HepG2 (cell line): ENCODE measurements around the gene FAF2. TPM values are rescaled to one million over a fixed set of nuclear protein-coding genes. Genes with fewer than 3 reads are reported as not detected.

ENCODE experiments used
- ARHGAP35 ChIP-seq: sonication (generic); formaldehyde crosslinking; IDR thresholded peaks from 2 replicates; pipeline ENCODE4 v1.9.0; 2022; ENCODE audit warnings: mild to moderate bottlenecking, inconsistent platforms, moderate library complexity, missing genetic modification reagents, borderline replicate concordance
- ATF7-NPFF ChIP-seq: sonication (generic); formaldehyde crosslinking; IDR thresholded peaks from 2 replicates; pipeline ENCODE4 v1.8.1; 2023; ENCODE audit warnings: mild to moderate bottlenecking, low read depth, missing genetic modification reagents, moderate library complexity
- ATM ChIP-seq: fragments of 450-650 bp; IDR thresholded peaks from 2 replicates; pipeline ENCODE4 v1.7.1; 2017; ENCODE audit warnings: mild to moderate bottlenecking, borderline replicate concordance
- HES4 ChIP-seq: sonication (generic); formaldehyde crosslinking; IDR thresholded peaks from 2 replicates; pipeline ENCODE4 v1.9.0; 2021; ENCODE audit warnings: mild to moderate bottlenecking, missing genetic modification reagents, borderline replicate concordance
- IRF2 ChIP-seq: IDR thresholded peaks from 2 replicates; pipeline ENCODE4 v1.6.1; 2018; ENCODE audit warnings: missing genetic modification reagents, missing compliant biosample characterization
- KDM3A ChIP-seq: IDR thresholded peaks from 2 replicates; pipeline ENCODE4 v1.6.1; 2018; ENCODE audit warnings: low read depth, missing compliant biosample characterization
- MTA3 ChIP-seq: sonication (generic); formaldehyde crosslinking; IDR thresholded peaks from 2 replicates; pipeline ENCODE4 v1.4.0; 2020; ENCODE audit warnings: missing genetic modification reagents
- RARA ChIP-seq: IDR thresholded peaks from 2 replicates; pipeline ENCODE4 v1.6.1; 2016; ENCODE audit warnings: missing genetic modification reagents, missing compliant biosample characterization
- RBM22 ChIP-seq: fragments of 200-400 bp; formaldehyde crosslinking; optimal IDR thresholded peaks from 2 replicates; pipeline ENCODE3; 2017; ENCODE audit warnings: mild to moderate bottlenecking, low read length, moderate library complexity
- SAP130 ChIP-seq: IDR thresholded peaks from 2 replicates; pipeline ENCODE4 v1.6.1; 2016; ENCODE audit warnings: low read depth
- ZBTB7A ChIP-seq: sonication (generic); formaldehyde crosslinking; IDR thresholded peaks from 2 replicates; pipeline ENCODE4 v1.8.0; 2022; ENCODE audit warnings: mild to moderate bottlenecking, missing genetic modification reagents
- ZNF350 ChIP-seq: sonication (generic); formaldehyde crosslinking; IDR thresholded peaks from 2 replicates; pipeline ENCODE4 v1.4.0; 2020; ENCODE audit warnings: mild to moderate bottlenecking, low read depth, missing genetic modification reagents, borderline replicate concordance
- polyA plus RNA-seq, 8 experiments: library from polyadenylated mRNA; depleted of rRNA in 3 of 8; stranded (reverse) in 7 of 8; unstranded in 1 of 8; fragments of >200 nt; fragmentation: Illumina TruSeq in 4 of 8; extraction: Trizol in 4 of 8; gene quantifications; 2 replicates each; pipeline versions ENCODE4 v1.2.1 to v1.2.3, GENCODE V29; 2011 to 2016; ENCODE audit warnings: low read depth in 4 of 8, missing spikeins in 1 of 8, mixed read lengths in 1 of 8; ENCODE audit not compliant: insufficient read depth in 1 of 8
- total RNA-seq, 5 experiments: library from RNA; depleted of rRNA; stranded (reverse); fragments of >200 nt; fragmentation: Illumina TruSeq; extraction: Trizol; gene quantifications; 2 replicates each; pipeline ENCODE4 v1.2.3, GENCODE V29; 2016; ENCODE audit warnings: low read depth in 1 of 5
- TF ChIP-seq, protein P1 (sequence below): sonication (generic); formaldehyde crosslinking; IDR thresholded peaks from 2 replicates; pipeline ENCODE4 v1.4.0; 2020; ENCODE audit warnings: mild to moderate bottlenecking, low read depth, missing genetic modification reagents
- TF ChIP-seq, protein P2 (sequence below): sonication (generic); formaldehyde crosslinking; IDR thresholded peaks from 2 replicates; pipeline ENCODE4 v1.4.0; 2020; ENCODE audit warnings: missing genetic modification reagents, mild to moderate bottlenecking, borderline replicate concordance
- TF ChIP-seq, protein P3 (sequence below): sonication (generic); formaldehyde crosslinking; conservative IDR thresholded peaks from 2 replicates; pipeline ENCODE4 v1.4.0; 2020; ENCODE audit warnings: missing genetic modification reagents
- TF ChIP-seq, protein P4 (sequence below): sonication (generic); formaldehyde crosslinking; IDR thresholded peaks from 2 replicates; pipeline ENCODE4 v1.8.0; 2022; ENCODE audit warnings: mild to moderate bottlenecking, missing genetic modification reagents, moderate library complexity

FAF2 gene
- total and polyA plus RNA-seq, 2 of the 13 experiments (the other 11 are each of a cell fraction or from before 2014, with no cell fraction given), result 27.8 to 34.3 TPM

DNA sequence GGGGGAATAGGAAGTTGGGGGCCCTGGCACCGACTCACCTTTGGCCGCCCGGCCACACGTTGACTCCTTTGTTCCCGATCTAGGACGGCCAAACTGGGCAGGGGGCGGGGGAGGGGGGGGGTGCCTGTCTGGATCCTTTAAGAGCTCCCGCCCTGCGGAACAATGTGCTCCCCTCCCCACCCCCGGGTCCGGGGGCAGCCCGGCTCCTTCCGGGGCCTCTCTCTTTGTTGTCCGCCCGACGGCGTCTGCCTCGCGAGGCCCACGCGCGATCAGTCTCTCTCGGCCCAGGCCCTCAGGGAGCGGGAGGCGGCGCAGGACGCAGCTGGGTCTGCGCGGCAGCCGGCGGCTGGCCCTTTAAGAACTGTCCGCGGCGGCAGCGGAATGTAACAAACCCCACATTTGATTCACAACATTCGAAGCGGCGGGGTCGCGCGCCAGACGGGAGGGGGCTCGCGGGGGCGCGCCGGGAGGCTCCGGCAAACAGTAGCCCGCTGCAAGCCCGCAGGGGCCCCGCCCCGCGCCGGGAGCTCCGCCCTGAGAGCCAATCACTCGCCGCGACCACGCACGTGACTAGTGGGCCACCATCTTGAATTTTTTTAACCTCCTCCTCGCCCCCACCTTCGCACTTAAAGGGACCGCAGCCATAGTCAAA is 88.8 kb downstream of the FAF2 start, which contains the start of gene RNF44 (continued):
- TF ChIP-seq, protein P1, sequence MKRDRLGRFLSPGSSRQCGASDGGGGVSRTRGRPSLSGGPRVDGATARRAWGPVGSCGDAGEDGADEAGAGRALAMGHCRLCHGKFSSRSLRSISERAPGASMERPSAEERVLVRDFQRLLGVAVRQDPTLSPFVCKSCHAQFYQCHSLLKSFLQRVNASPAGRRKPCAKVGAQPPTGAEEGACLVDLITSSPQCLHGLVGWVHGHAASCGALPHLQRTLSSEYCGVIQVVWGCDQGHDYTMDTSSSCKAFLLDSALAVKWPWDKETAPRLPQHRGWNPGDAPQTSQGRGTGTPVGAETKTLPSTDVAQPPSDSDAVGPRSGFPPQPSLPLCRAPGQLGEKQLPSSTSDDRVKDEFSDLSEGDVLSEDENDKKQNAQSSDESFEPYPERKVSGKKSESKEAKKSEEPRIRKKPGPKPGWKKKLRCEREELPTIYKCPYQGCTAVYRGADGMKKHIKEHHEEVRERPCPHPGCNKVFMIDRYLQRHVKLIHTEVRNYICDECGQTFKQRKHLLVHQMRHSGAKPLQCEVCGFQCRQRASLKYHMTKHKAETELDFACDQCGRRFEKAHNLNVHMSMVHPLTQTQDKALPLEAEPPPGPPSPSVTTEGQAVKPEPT (CRISPR knock-in tag), result no peak
- TF ChIP-seq ZBTB7A (CRISPR knock-in tag), result no peak
- TF ChIP-seq ATM, result no peak
- TF ChIP-seq ATF7-NPFF (CRISPR knock-in tag), result 0 out of 2 replicates have a peak, but pooled peaks have one; percentile 19
- peak; percentile 66 for TF ChIP-seq SAP130 (CRISPR knock-in tag)
- no peak for TF ChIP-seq ZNF350
- no peak for TF ChIP-seq IRF2 (CRISPR knock-in tag)
- TF ChIP-seq, protein P2, sequence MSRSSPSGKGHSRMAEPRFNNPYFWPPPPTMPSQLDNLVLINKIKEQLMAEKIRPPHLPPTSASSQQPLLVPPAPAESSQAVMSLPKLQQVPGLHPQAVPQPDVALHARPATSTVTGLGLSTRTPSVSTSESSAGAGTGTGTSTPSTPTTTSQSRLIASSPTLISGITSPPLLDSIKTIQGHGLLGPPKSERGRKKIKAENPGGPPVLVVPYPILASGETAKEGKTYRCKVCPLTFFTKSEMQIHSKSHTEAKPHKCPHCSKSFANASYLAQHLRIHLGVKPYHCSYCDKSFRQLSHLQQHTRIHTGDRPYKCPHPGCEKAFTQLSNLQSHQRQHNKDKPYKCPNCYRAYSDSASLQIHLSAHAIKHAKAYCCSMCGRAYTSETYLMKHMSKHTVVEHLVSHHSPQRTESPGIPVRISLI, result peak; percentile 87
- no peak for TF ChIP-seq HES4 (CRISPR knock-in tag)
- TF ChIP-seq ARHGAP35 (CRISPR knock-in tag), result 0 out of 2 replicates have a peak, but pooled peaks have one; percentile 15
- TF ChIP-seq MTA3, result no peak; the same call in 1 of the 2 replicates
- TF ChIP-seq RBM22, result no peak
- TF ChIP-seq, protein P3, sequence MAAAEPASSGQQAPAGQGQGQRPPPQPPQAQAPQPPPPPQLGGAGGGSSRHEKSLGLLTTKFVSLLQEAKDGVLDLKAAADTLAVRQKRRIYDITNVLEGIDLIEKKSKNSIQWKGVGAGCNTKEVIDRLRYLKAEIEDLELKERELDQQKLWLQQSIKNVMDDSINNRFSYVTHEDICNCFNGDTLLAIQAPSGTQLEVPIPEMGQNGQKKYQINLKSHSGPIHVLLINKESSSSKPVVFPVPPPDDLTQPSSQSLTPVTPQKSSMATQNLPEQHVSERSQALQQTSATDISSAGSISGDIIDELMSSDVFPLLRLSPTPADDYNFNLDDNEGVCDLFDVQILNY (CRISPR knock-in tag), result peak; percentile 32; the same call in 1 of the 2 replicates
- TF ChIP-seq RARA (CRISPR knock-in tag), result no peak
- TF ChIP-seq, protein P4, sequence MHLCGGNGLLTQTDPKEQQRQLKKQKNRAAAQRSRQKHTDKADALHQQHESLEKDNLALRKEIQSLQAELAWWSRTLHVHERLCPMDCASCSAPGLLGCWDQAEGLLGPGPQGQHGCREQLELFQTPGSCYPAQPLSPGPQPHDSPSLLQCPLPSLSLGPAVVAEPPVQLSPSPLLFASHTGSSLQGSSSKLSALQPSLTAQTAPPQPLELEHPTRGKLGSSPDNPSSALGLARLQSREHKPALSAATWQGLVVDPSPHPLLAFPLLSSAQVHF, result no peak
- TF ChIP-seq KDM3A (CRISPR knock-in tag), result no peak
